ENCODE measurements around the gene CCL11. TPM values are rescaled to one million over a fixed set of nuclear protein-coding genes. Genes with fewer than 3 reads are reported as not detected.

CCL11 gene
- not detected for total RNA-seq (2021; fragmentation: NEBNext Ultra II Directional; extraction: Animal tissue kit (Norgen Biotek cat#: 25700))
- long read RNA-seq: 0 reads

DNA sequence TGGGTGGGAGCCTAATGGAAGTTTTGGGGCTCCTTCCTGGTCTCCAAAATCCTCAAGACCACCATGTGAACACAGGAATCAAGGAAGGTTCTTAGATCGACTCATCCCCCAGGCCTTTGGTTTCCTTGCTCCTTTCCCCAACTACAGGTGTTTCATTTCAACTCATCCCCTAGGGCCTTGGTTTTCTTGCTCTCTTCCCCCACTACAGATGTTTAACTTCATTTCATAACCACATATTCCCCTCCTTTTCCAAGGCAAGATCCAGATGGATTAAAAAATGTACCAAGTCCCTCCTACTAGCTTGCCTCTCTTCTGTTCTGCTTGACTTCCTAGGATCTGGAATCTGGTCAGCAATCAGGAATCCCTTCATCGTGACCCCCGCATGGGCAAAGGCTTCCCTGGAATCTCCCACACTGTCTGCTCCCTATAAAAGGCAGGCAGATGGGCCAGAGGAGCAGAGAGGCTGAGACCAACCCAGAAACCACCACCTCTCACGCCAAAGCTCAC is at the start of gene CCL11:
Gene CCL11, plus strand, starts transcription at position 457 of the 507 bp plus-strand sequence. CDS start 67 bp downstream, outside the sequence.
- H3K27ac Mint-ChIP-seq: no peak within 1 kb of the TSS
- H3K27me3 Mint-ChIP-seq (ENCODE audit: insufficient read depth): peaks cover 33% of the 10 kb centered on the region
- DNase-seq: no peak
- H3K36me3 Mint-ChIP-seq (ENCODE audit: low read depth): no peaks in the 10 kb centered on the region
- TF ChIP-seq, protein P1, sequence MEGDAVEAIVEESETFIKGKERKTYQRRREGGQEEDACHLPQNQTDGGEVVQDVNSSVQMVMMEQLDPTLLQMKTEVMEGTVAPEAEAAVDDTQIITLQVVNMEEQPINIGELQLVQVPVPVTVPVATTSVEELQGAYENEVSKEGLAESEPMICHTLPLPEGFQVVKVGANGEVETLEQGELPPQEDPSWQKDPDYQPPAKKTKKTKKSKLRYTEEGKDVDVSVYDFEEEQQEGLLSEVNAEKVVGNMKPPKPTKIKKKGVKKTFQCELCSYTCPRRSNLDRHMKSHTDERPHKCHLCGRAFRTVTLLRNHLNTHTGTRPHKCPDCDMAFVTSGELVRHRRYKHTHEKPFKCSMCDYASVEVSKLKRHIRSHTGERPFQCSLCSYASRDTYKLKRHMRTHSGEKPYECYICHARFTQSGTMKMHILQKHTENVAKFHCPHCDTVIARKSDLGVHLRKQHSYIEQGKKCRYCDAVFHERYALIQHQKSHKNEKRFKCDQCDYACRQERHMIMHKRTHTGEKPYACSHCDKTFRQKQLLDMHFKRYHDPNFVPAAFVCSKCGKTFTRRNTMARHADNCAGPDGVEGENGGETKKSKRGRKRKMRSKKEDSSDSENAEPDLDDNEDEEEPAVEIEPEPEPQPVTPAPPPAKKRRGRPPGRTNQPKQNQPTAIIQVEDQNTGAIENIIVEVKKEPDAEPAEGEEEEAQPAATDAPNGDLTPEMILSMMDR (IDR thresholded peaks at IDR 0.05): no peak
- H3K4me3 Mint-ChIP-seq: no peak within 1 kb of the TSS
- peaks cover 18% of the 10 kb centered on the region for H3K4me1 Mint-ChIP-seq (ENCODE audit: low read depth)
- H3K9me3 Mint-ChIP-seq: no peaks in the 10 kb centered on the region

DNA sequence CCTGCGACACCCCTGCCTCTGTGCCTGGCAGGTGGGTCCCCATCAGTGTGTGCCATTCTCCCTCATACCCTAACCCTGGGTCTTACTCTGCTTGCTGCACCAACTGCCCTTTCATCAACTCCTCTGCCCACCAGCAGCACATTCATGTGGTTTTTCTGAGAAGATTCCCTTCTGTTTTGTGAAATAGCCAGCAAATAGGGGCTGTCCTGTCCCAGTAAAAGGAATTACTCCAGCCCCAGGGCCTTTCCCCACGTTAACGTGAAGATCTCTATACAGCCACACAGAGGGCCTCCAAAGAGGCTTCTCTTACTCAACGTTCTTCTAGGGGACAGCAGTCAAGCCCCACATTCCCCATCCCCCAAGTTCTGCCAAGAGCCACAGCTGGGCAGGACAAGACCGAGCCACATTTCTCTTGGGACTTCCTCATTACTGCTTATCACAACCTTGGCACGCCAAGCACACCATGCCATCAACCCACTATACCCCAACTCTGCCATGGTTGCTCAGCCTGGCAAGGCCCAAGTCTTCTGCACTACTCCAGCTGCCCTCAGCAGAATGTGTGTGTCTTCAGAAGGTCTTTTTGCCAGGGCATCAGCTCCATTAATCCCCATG is 49.2 kb upstream of the CCL11 start:
- H3K36me3 Mint-ChIP-seq (ENCODE audit: low read depth): no peaks in the 10 kb centered on the region
- H3K4me1 Mint-ChIP-seq (ENCODE audit: low read depth): peaks cover 22% of the 10 kb centered on the region
- no peaks in the 10 kb centered on the region for H3K9me3 Mint-ChIP-seq
- H3K4me3 Mint-ChIP-seq: no peak overlapping the region
- peaks cover 5% of the 10 kb centered on the region for H3K27me3 Mint-ChIP-seq (ENCODE audit: insufficient read depth)
- TF ChIP-seq, protein P1 (IDR thresholded peaks at IDR 0.05): no peak
- DNase-seq: no peak
- H3K27ac Mint-ChIP-seq: no peak overlapping the region

DNA sequence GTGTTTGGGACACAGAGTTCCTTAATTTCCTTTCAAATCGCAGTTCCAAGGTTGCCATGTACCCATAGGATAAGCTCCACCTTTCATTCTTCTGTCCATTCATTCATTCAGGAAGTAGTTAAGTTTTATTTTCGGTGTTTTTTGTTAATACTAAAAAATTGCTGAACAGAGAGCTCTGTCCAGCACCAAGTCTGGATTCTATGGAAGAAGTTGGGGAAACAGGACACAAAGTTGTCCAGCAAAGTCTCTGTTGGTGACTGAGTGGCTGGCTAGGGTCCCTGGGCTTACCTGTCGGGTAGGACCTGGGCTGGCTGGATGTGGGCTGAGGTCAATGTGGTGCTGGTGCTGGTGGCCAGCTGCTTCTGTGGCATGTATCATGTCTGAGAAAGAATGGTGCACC is 48.1 kb upstream of the CCL11 start:
- Mint-ChIP-seq H3K4me3 (no peak overlapping the region), H3K4me1 (ENCODE audit: low read depth) (peaks cover 23% of the 10 kb centered on the region), H3K9me3 (no peaks in the 10 kb centered on the region), H3K36me3 (ENCODE audit: low read depth) (no peaks in the 10 kb centered on the region), H3K27me3 (ENCODE audit: insufficient read depth) (peaks cover 3% of the 10 kb centered on the region), H3K27ac (no peak overlapping the region)
- TF ChIP-seq, protein P1 (IDR thresholded peaks at IDR 0.05): no peak
- no peak for DNase-seq

DNA sequence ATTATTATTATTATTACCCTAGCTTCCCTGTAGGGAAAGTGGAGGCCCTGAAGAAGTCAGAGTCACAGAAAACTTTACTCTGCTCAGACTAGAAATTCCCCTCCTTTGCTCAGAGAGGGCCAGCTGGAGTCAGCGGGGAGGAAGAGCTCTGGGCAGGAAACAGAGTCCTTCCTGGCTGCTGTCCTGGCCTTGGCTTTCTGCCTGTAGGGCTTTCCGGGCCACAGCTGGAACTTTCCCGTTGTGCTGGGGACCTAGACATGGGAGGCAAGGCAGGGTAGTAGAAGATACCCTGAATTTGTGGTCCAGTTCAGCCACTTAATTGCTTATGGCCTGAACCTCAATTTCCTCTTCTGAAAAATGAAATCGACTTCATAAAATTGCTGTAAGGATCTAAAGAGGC is 44.5 kb upstream of the CCL11 start:
- Mint-ChIP-seq H3K27me3 (ENCODE audit: insufficient read depth) (no peaks in the 10 kb centered on the region), H3K36me3 (ENCODE audit: low read depth) (no peaks in the 10 kb centered on the region), H3K4me3 (no peak overlapping the region), H3K9me3 (no peaks in the 10 kb centered on the region), H3K27ac (no peak overlapping the region), H3K4me1 (ENCODE audit: low read depth) (peaks cover 23% of the 10 kb centered on the region)
- no peak for DNase-seq
- TF ChIP-seq, protein P1 (IDR thresholded peaks at IDR 0.05): no peak

DNA sequence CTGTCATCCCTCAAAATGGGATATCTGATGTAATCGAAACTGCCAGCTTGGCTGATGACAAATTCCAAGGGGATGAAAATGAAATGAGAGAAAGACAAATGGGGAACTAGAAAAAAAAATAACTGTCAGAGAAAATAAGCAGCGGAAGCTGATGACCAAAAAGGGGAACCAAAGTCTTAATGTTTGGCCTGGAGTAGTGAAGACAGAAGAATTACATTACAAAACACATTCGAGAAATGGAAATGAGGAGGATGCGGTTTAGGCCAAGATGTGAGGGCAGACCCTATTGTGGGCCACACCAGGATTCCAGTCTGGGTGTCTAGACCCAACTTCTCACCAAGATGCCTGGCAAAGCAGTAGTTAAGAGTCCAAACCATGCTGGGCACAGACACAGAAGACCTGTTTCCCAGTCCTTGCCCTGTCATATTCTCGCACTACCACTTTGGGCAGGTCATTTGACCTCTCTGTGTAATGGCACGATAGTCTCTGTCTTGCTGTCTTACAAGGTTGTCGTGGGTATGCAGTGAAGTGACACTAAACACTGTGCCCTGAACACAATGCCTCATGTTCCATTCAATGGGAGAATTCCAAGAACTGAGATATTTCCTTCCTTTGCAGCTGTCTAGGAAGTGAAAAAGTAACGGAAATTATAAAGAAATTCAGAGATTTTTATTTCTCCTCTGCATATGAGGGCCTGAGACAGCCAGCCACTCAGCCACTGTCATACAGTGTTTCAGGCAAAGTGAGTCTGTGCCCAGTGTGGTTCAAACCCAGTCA is 42.8 kb upstream of the CCL11 start:
- no peak overlapping the region for H3K27ac Mint-ChIP-seq
- H3K4me3 Mint-ChIP-seq: no peak overlapping the region
- H3K36me3 Mint-ChIP-seq (ENCODE audit: low read depth): no peaks in the 10 kb centered on the region
- H3K27me3 Mint-ChIP-seq (ENCODE audit: insufficient read depth): no peaks in the 10 kb centered on the region
- DNase-seq: no peak
- peaks cover 20% of the 10 kb centered on the region for H3K4me1 Mint-ChIP-seq (ENCODE audit: low read depth)
- TF ChIP-seq, protein P1 (IDR thresholded peaks at IDR 0.05): no peak
- H3K9me3 Mint-ChIP-seq: no peaks in the 10 kb centered on the region

Data from HFFc6 (cell line).